GM04503 (cell line): ENCODE data around the gene SGPP1.
"Not testable (repeated sequence)": the region's sequence is repeated elsewhere in the genome, so short reads cannot be mapped to it uniquely, and the experiment has no call there.

Source experiments
- DNase-seq: peaks from one replicate; pipeline ENCODE4 v3.0.0-alpha.2; 2012; ENCODE audit warnings: low read depth

SGPP1 gene

GRCh38 chr14:63673886-63674497, 53.9 kb downstream of the SGPP1 start:
- no peak for DNase-seq

- DNase-seq: no peak
Observed at GRCh38 chr14:63673255-63673654, 54.6 kb downstream of the SGPP1 start.

- no peak for DNase-seq
Observed at GRCh38 chr14:63672417-63673180, 55.3 kb downstream of the SGPP1 start.

GRCh38 chr14:63671987-63672386, 55.9 kb downstream of the SGPP1 start:
- no peak for DNase-seq

GRCh38 chr14:63670692-63671091, 57.2 kb downstream of the SGPP1 start:
- DNase-seq: no peak

GRCh38 chr14:63666335-63666734, 61.5 kb downstream of the SGPP1 start:
- DNase-seq: no peak

GRCh38 chr14:63663428-63664341, 64.2 kb downstream of the SGPP1 start:
- DNase-seq: no peak

- no peak for DNase-seq
Observed at GRCh38 chr14:63662776-63663175, 65.1 kb downstream of the SGPP1 start.

GRCh38 chr14:63661881-63662280, 66.0 kb downstream of the SGPP1 start:
- DNase-seq: not testable (repeated sequence)

- DNase-seq: no peak
Observed at GRCh38 chr14:63659726-63660125, 68.1 kb downstream of the SGPP1 start.

- no peak for DNase-seq
Observed at GRCh38 chr14:63656194-63656593, 71.7 kb downstream of the SGPP1 start.

- DNase-seq: no peak
Observed at GRCh38 chr14:63654936-63655335, 72.9 kb downstream of the SGPP1 start.

- peak; percentile 81 for DNase-seq
Observed at GRCh38 chr14:63654346-63654745, 73.5 kb downstream of the SGPP1 start.

GRCh38 chr14:63652406-63652805, 75.5 kb downstream of the SGPP1 start:
- no peak for DNase-seq

GRCh38 chr14:63650256-63650952, 77.5 kb downstream of the SGPP1 start:
- DNase-seq: no peak

GRCh38 chr14:63647696-63648410, 80.0 kb downstream of the SGPP1 start:
- no peak for DNase-seq

GRCh38 chr14:63644741-63645140, 83.1 kb downstream of the SGPP1 start:
- no peak for DNase-seq

GRCh38 chr14:63642656-63643382, 85.0 kb downstream of the SGPP1 start:
- DNase-seq: no peak

GRCh38 chr14:63642229-63642611, 85.6 kb downstream of the SGPP1 start:
- DNase-seq: peak; percentile 89

GRCh38 chr14:63641473-63642228, 86.2 kb downstream of the SGPP1 start, which contains the start of gene WDR89:
TSS of gene WDR89 (minus strand) at chr14:63641871. CDS start at chr14:63599942, 41,929 bp downstream.
- peak; percentile 98 for DNase-seq
